Measurements from ENCODE around the gene TLE7.
A peak's percentile ranks its signal among the peaks of the same experiment; 100 is the strongest.

The TLE7 gene

GRCh38 chr16:71472931-71473330 lies 31.1 kb upstream of the TLE7 start:
- Histone ChIP-seq H3K9me3 (ENCODE audit: insufficient read depth, low read depth, low read length) (no peaks in the 10 kb centered on the region), H3K27me3 (ENCODE audit: insufficient read depth, low read length) (no peaks in the 10 kb centered on the region; the same call in 1 of the 2 replicates), H3K9ac (ENCODE audit: low read depth, low read length) (no peak overlapping the region), H3K4me3 (ENCODE audit: low read length) (no peak overlapping the region), H3K27ac (ENCODE audit: low read depth, low read length) (no peak overlapping the region), H3K36me3 (ENCODE audit: insufficient read depth, low read length) (peaks cover 23% of the 10 kb centered on the region), H3K4me1 (ENCODE audit: insufficient read depth, low read length) (no peaks in the 10 kb centered on the region)
- 95% methylated on average over 2 of the region's 2 CpGs for WGBS

GRCh38 chr16:71472051-71472450 lies 30.2 kb upstream of the TLE7 start:
- no peaks in the 10 kb centered on the region; the same call in 1 of the 2 replicates for H3K27me3 ChIP-seq (ENCODE audit: insufficient read depth, low read length)
- H3K36me3 ChIP-seq (ENCODE audit: insufficient read depth, low read length), result peaks cover 19% of the 10 kb centered on the region
- H3K4me3 ChIP-seq (ENCODE audit: low read length), result no peak overlapping the region
- WGBS, result 85% methylated on average over 1 of the region's 2 CpGs
- no peak overlapping the region for H3K9ac ChIP-seq (ENCODE audit: low read depth, low read length)
- H3K27ac ChIP-seq (ENCODE audit: low read depth, low read length), result no peak overlapping the region
- no peaks in the 10 kb centered on the region for H3K4me1 ChIP-seq (ENCODE audit: insufficient read depth, low read length)
- H3K9me3 ChIP-seq (ENCODE audit: insufficient read depth, low read depth, low read length), result no peaks in the 10 kb centered on the region

DNA sequence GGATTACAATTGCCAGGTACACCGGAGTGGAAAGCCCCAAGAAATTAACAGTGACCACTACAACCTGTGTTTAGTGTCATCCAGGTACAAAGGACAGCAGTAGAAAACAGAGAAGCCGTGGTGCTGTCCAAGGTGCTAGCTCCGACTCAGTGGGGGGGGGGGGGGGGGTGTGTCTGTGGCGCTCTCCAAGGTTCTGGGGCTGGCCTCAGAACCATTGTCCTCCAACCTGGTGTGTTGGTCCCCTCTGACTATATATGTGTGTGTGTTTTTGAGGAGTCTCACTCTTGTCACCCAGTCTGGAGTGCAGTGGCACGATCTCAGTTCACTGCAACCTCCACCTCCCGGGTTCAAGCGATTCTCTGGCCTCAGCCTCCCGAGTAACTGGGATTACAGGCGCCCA lies 26.0 kb upstream of the TLE7 start:
- WGBS, result 42% methylated on average over 8 of the region's 9 CpGs
- no peak overlapping the region for H3K9ac ChIP-seq (ENCODE audit: low read depth, low read length)
- H3K27me3 ChIP-seq (ENCODE audit: insufficient read depth, low read length), result no peaks in the 10 kb centered on the region; the same call in 1 of the 2 replicates
- H3K9me3 ChIP-seq (ENCODE audit: insufficient read depth, low read depth, low read length), result no peaks in the 10 kb centered on the region
- 0 out of 2 replicates have a peak, but pooled peaks cover under 1% of the 10 kb centered on the region for H3K4me1 ChIP-seq (ENCODE audit: insufficient read depth, low read length)
- H3K36me3 ChIP-seq (ENCODE audit: insufficient read depth, low read length), result no peaks in the 10 kb centered on the region
- H3K27ac ChIP-seq (ENCODE audit: low read depth, low read length), result no peak overlapping the region
- H3K4me3 ChIP-seq (ENCODE audit: low read length), result no peak overlapping the region

- WGBS, result 86% methylated on average over 1 of the region's 1 CpG
- Histone ChIP-seq H3K9me3 (ENCODE audit: insufficient read depth, low read depth, low read length) (no peaks in the 10 kb centered on the region), H3K4me3 (ENCODE audit: low read length) (no peak overlapping the region), H3K27ac (ENCODE audit: low read depth, low read length) (no peak overlapping the region), H3K36me3 (ENCODE audit: insufficient read depth, low read length) (no peaks in the 10 kb centered on the region), H3K4me1 (ENCODE audit: insufficient read depth, low read length) (peaks cover 13% of the 10 kb centered on the region; the same call in 1 of the 2 replicates), H3K9ac (ENCODE audit: low read depth, low read length) (no peak overlapping the region), H3K27me3 (ENCODE audit: insufficient read depth, low read length) (no peaks in the 10 kb centered on the region)
Observed at GRCh38 chr16:71464231-71464630, 22.4 kb upstream of the TLE7 start.

- Histone ChIP-seq H3K4me1 (ENCODE audit: insufficient read depth, low read length) (peaks cover 13% of the 10 kb centered on the region; the same call in 1 of the 2 replicates), H3K4me3 (ENCODE audit: low read length) (peak within 1 kb of the TSS; percentile 98), H3K9me3 (ENCODE audit: insufficient read depth, low read depth, low read length) (no peaks in the 10 kb centered on the region), H3K27ac (ENCODE audit: low read depth, low read length) (peak within 1 kb of the TSS; percentile 72), H3K27me3 (ENCODE audit: insufficient read depth, low read length) (no peaks in the 10 kb centered on the region), H3K9ac (ENCODE audit: low read depth, low read length) (peak within 1 kb of the TSS; percentile 95), H3K36me3 (ENCODE audit: insufficient read depth, low read length) (no peaks in the 10 kb centered on the region)
- WGBS, result under 1% methylated on average over 50 of the region's 52 CpGs
Observed at GRCh38 chr16:71461686-71462648, 20.1 kb upstream of the TLE7 start, which contains the start of gene ZNF23. TSS of gene ZNF23 (minus strand) at chr16:71462247. CDS start at chr16:71456796, 5,451 bp downstream.

- H3K27me3 ChIP-seq (ENCODE audit: insufficient read depth, low read length), result no peaks in the 10 kb centered on the region
- WGBS, result 92% methylated on average over 1 of the region's 1 CpG
- no peaks in the 10 kb centered on the region; the same call in 1 of the 2 replicates for H3K36me3 ChIP-seq (ENCODE audit: insufficient read depth, low read length)
- H3K4me1 ChIP-seq (ENCODE audit: insufficient read depth, low read length), result peaks cover 13% of the 10 kb centered on the region; the same call in 1 of the 2 replicates
- peak overlapping the region; percentile 98 for H3K4me3 ChIP-seq (ENCODE audit: low read length)
- peak overlapping the region; percentile 95; the same call in 1 of the 2 replicates for H3K9ac ChIP-seq (ENCODE audit: low read depth, low read length)
- no peaks in the 10 kb centered on the region for H3K9me3 ChIP-seq (ENCODE audit: insufficient read depth, low read depth, low read length)
- no peak overlapping the region for H3K27ac ChIP-seq (ENCODE audit: low read depth, low read length)
Observed at GRCh38 chr16:71460941-71461340, 19.1 kb upstream of the TLE7 start.

GRCh38 chr16:71460236-71460635 lies 18.4 kb upstream of the TLE7 start:
- H3K27me3 ChIP-seq (ENCODE audit: insufficient read depth, low read length), result no peaks in the 10 kb centered on the region
- no peaks in the 10 kb centered on the region; the same call in 1 of the 2 replicates for H3K36me3 ChIP-seq (ENCODE audit: insufficient read depth, low read length)
- 98% methylated on average over 3 of the region's 4 CpGs for WGBS
- H3K9ac ChIP-seq (ENCODE audit: low read depth, low read length), result no peak overlapping the region
- peak overlapping the region; percentile 98 for H3K4me3 ChIP-seq (ENCODE audit: low read length)
- peaks cover 13% of the 10 kb centered on the region; the same call in 1 of the 2 replicates for H3K4me1 ChIP-seq (ENCODE audit: insufficient read depth, low read length)
- H3K27ac ChIP-seq (ENCODE audit: low read depth, low read length), result no peak overlapping the region
- H3K9me3 ChIP-seq (ENCODE audit: insufficient read depth, low read depth, low read length), result no peaks in the 10 kb centered on the region

DNA sequence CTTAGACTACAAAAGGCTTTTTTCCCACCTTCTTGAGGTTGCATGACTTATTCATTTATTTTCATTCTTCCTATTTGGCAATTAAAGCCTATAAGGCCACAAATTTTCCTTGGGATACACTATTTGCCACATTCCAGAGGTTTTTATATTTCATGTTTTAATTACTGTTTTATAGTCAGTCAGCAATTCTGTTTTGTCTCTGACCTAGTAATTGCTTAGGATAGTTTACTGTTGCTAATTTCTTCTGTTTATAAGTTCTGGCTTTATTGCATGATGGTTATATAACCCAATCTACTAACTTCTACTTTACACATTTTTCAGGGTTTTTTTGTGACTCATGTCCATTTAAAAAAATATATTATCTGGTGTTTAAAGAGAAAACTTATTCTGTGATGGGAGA lies 17.7 kb upstream of the TLE7 start:
- no peak overlapping the region for H3K4me3 ChIP-seq (ENCODE audit: low read length)
- H3K4me1 ChIP-seq (ENCODE audit: insufficient read depth, low read length), result peaks cover 13% of the 10 kb centered on the region; the same call in 1 of the 2 replicates
- no peaks in the 10 kb centered on the region for H3K9me3 ChIP-seq (ENCODE audit: insufficient read depth, low read depth, low read length)
- H3K36me3 ChIP-seq (ENCODE audit: insufficient read depth, low read length), result peaks cover 5% of the 10 kb centered on the region
- H3K27me3 ChIP-seq (ENCODE audit: insufficient read depth, low read length), result no peaks in the 10 kb centered on the region
- H3K27ac ChIP-seq (ENCODE audit: low read depth, low read length), result no peak overlapping the region
- no peak overlapping the region for H3K9ac ChIP-seq (ENCODE audit: low read depth, low read length)

DNA sequence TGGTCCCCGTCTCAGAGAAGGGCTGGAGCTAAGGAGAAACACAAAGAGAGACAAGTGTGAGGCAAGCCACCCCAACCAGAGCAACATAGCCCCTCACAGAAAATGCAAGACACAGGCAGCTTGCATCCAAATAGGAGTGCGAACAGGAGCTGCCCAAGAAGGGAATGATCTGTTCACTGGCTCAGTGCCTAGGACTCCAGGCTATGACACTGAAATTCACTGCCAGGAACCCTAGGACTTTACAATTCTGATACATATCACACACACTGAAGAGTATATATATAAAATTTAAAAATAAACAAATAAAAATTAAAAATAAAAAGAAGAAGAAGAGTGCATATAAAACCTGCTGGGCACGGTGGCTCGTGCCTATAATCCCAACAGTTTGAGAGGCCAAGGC lies 14.9 kb upstream of the TLE7 start:
- Histone ChIP-seq H3K27ac (ENCODE audit: low read depth, low read length) (no peak overlapping the region), H3K9ac (ENCODE audit: low read depth, low read length) (no peak overlapping the region), H3K4me1 (ENCODE audit: insufficient read depth, low read length) (peaks cover 10% of the 10 kb centered on the region; the same call in 1 of the 2 replicates), H3K27me3 (ENCODE audit: insufficient read depth, low read length) (no peaks in the 10 kb centered on the region), H3K9me3 (ENCODE audit: insufficient read depth, low read depth, low read length) (peaks cover 8% of the 10 kb centered on the region), H3K36me3 (ENCODE audit: insufficient read depth, low read length) (peaks cover 26% of the 10 kb centered on the region), H3K4me3 (ENCODE audit: low read length) (no peak overlapping the region)
- WGBS, result 93% methylated on average over 4 of the region's 4 CpGs

DNA sequence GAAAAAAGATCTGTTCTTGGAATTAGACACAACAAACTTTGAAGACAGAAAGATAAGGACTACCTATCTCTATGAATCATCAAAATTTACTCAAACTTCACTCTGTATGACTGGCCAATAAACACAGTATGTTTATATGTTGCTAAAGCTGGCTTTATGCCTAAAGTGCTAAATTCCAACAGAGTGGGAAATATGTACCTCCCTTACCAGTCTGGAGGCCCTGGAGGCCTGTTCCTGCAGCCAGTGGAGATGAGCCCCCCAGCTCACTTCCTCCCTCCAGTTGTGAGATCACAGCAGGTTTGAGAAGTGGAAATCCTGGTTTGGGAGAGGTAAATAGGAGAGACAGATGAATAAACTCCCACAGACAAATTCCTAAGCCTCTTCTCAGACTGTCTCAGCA lies 11.2 kb upstream of the TLE7 start:
- no peak overlapping the region for H3K4me3 ChIP-seq (ENCODE audit: low read length)
- H3K36me3 ChIP-seq (ENCODE audit: insufficient read depth, low read length), result peaks cover 64% of the 10 kb centered on the region
- no peak overlapping the region for H3K9ac ChIP-seq (ENCODE audit: low read depth, low read length)
- no peak overlapping the region for H3K27ac ChIP-seq (ENCODE audit: low read depth, low read length)
- no peaks in the 10 kb centered on the region for H3K27me3 ChIP-seq (ENCODE audit: insufficient read depth, low read length)
- H3K9me3 ChIP-seq (ENCODE audit: insufficient read depth, low read depth, low read length), result peaks cover 46% of the 10 kb centered on the region
- H3K4me1 ChIP-seq (ENCODE audit: insufficient read depth, low read length), result no peaks in the 10 kb centered on the region

DNA sequence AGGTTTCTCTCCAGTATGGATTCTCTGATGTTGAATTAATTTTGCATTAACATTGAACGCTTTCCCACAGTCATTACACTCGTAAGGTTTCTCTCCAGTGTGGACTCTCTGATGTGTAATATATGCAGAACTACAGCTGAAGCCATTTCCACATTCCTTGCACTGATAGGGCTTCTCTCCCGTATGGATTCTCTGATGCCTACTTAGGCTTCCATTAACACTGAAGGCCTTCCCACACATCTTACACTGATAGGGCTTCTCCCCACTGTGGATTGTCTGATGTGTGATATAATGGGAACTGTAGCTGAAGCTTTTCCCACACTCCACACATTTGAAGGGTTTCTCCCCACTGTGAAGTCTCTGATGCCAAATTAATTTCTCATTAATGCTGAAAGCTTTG lies 7.2 kb upstream of the TLE7 start:
- Histone ChIP-seq H3K4me1 (ENCODE audit: insufficient read depth, low read length) (no peaks in the 10 kb centered on the region), H3K36me3 (ENCODE audit: insufficient read depth, low read length) (peaks cover 65% of the 10 kb centered on the region), H3K9me3 (ENCODE audit: insufficient read depth, low read depth, low read length) (peaks cover 63% of the 10 kb centered on the region), H3K27me3 (ENCODE audit: insufficient read depth, low read length) (no peaks in the 10 kb centered on the region), H3K9ac (ENCODE audit: low read depth, low read length) (no peak overlapping the region), H3K27ac (ENCODE audit: low read depth, low read length) (no peak overlapping the region), H3K4me3 (ENCODE audit: low read length) (peak overlapping the region; percentile 8; the same call in 1 of the 2 replicates)
- WGBS, result 94% methylated on average over 3 of the region's 3 CpGs

All from HUES64 (cell line).